Fibroblast of lung (primary cell): ENCODE data around the gene RUNX2.

ENCODE experiments used
- CTCF ChIP-seq, 2 donors: IDR thresholded peaks in 1 of 2; conservative IDR thresholded peaks in 1 of 2; 1 replicate in 1 of 2; 2 replicates in 1 of 2; pipeline ENCODE4 v1.5.1; 2011 to 2012; ENCODE audit warnings: low read length in 2 of 2, control low read depth in 1 of 2, inconsistent platforms in 1 of 2, low read depth in 1 of 2, mild to moderate bottlenecking in 1 of 2
- EZH2 ChIP-seq: IDR thresholded peaks from 2 replicates; pipeline ENCODE4 v1.5.1; 2012; ENCODE audit warnings: low read length, control low read depth, mild to moderate bottlenecking; ENCODE audit errors: missing control alignments

- TF ChIP-seq CTCF (conservative IDR thresholded peaks at IDR 0.05 in 1 of 2, IDR thresholded peaks at IDR 0.05 in 1 of 2; ENCODE audit: low read depth in 1 of 2, low read length in 2 of 2) (no peak), EZH2 (no peak)
Observed at GRCh38 chr6:45513843-45514242, 185.7 kb downstream of the RUNX2 start.
